BLaER1 treated with 17β-estradiol and CSF1 and Interleukin-3, amounts not matched to agents 10 nM and 100 nM (cell line): Measurements from ENCODE around the gene LMBR1.

Experiments
- H3K27ac ChIP-seq, 11 experiments: shearing (Covaris generic); formaldehyde crosslinking; 2 replicates each; pipeline ENCODE4 v1.8.1; 2022
- H3K27me3 ChIP-seq, 11 experiments: shearing (Covaris generic); formaldehyde crosslinking; 2 replicates each; pipeline ENCODE4 v1.8.1; 2022
- H3K36me3 ChIP-seq, 11 experiments: shearing (Covaris generic); formaldehyde crosslinking; 2 replicates each; pipeline ENCODE4 v1.8.1; 2022
- H3K4me1 ChIP-seq, 10 experiments: shearing (Covaris generic); formaldehyde crosslinking; 2 replicates each; pipeline ENCODE4 v1.8.1; 2022
- H3K4me2 ChIP-seq, 11 experiments: shearing (Covaris generic); formaldehyde crosslinking; 2 replicates each; pipeline ENCODE4 v1.8.1; 2022
- H3K4me3 ChIP-seq, 10 experiments: shearing (Covaris generic); formaldehyde crosslinking; 2 replicates each; pipeline ENCODE4 v1.8.1; 2022
- H3K9ac ChIP-seq, 11 experiments: shearing (Covaris generic); formaldehyde crosslinking; 2 replicates each; pipeline ENCODE4 v1.8.1; 2022
- H3K9me3 ChIP-seq, 11 experiments: shearing (Covaris generic); formaldehyde crosslinking; replicated peaks in 1 of 11; 2 replicates each; pipeline ENCODE4 v1.8.1; 2022
- H4K20me1 ChIP-seq, 11 experiments: shearing (Covaris generic); formaldehyde crosslinking; 2 replicates each; pipeline ENCODE4 v1.8.1; 2022
- Cebpa-rat ChIP-seq, 11 experiments: shearing (Covaris generic); IDR thresholded peaks; 2 replicates each; pipeline ENCODE4 v1.8.1; 2022

The LMBR1 gene

GRCh38 chr7:156766666-156767065 lies 126.3 kb downstream of the LMBR1 start:
- Histone ChIP-seq H3K4me2 (no peak overlapping the region), H4K20me1 (peaks cover 0 to 42% (median 12%) of the 10 kb centered on the region in 11 experiments; a peak in 10 of 22 replicates), H3K9me3 (peaks cover 0 to 4% (median 2%) of the 10 kb centered on the region in 11 experiments; a peak in 3 of 22 replicates), H3K4me1 (peaks cover 0 to 4% (median 0%) of the 10 kb centered on the region in 10 experiments; a peak in 1 of 20 replicates), H3K36me3 (peaks cover 16 to 63% (median 27%) of the 10 kb centered on the region in 11 experiments), H3K9ac (no peak overlapping the region), H3K4me3 (no peak overlapping the region), H3K27me3 (no peaks in the 10 kb centered on the region), H3K27ac (no peak overlapping the region)
- no peak for TF ChIP-seq Cebpa-rat (IDR thresholded peaks at IDR 0.05)

- Histone ChIP-seq H4K20me1 (peaks cover 0 to 42% (median 12%) of the 10 kb centered on the region in 11 experiments; a peak in 10 of 22 replicates), H3K9ac (no peak overlapping the region), H3K4me1 (peaks cover 0 to 4% (median 0%) of the 10 kb centered on the region in 10 experiments; a peak in 1 of 20 replicates), H3K4me3 (no peak overlapping the region), H3K4me2 (no peak overlapping the region), H3K27ac (no peak overlapping the region), H3K9me3 (peaks cover 0 to 10% (median 5%) of the 10 kb centered on the region in 11 experiments; a peak in 13 of 22 replicates), H3K27me3 (no peaks in the 10 kb centered on the region), H3K36me3 (peaks cover 21 to 69% (median 33%) of the 10 kb centered on the region in 11 experiments)
- TF ChIP-seq Cebpa-rat (IDR thresholded peaks at IDR 0.05), result no peak
These were observed 126.9 kb downstream of the LMBR1 start for GRCh38 chr7:156765901-156766656.

- H3K4me2 ChIP-seq, result no peak overlapping the region
- peaks cover 0 to 41% (median 12%) of the 10 kb centered on the region in 11 experiments; a peak in 10 of 22 replicates for H4K20me1 ChIP-seq
- no peaks in the 10 kb centered on the region for H3K27me3 ChIP-seq
- peaks cover 13 to 23% (median 18%) of the 10 kb centered on the region in 11 experiments for H3K9me3 ChIP-seq
- H3K9ac ChIP-seq, result no peak overlapping the region
- no peak for TF ChIP-seq Cebpa-rat (IDR thresholded peaks at IDR 0.05)
- H3K36me3 ChIP-seq, result peaks cover 34 to 79% (median 46%) of the 10 kb centered on the region in 11 experiments
- no peak overlapping the region for H3K27ac ChIP-seq
- no peaks in the 10 kb centered on the region for H3K4me1 ChIP-seq
- H3K4me3 ChIP-seq, result no peak overlapping the region
These were observed 128.2 kb downstream of the LMBR1 start for GRCh38 chr7:156764766-156765165.

- Histone ChIP-seq H3K9ac (no peak overlapping the region), H4K20me1 (peaks cover 0 to 35% (median 12%) of the 10 kb centered on the region in 11 experiments; a peak in 10 of 22 replicates), H3K4me3 (no peak overlapping the region), H3K9me3 (peaks cover 19 to 29% (median 24%) of the 10 kb centered on the region in 11 experiments), H3K4me1 (no peaks in the 10 kb centered on the region), H3K27me3 (no peaks in the 10 kb centered on the region), H3K36me3 (peaks cover 40 to 79% (median 52%) of the 10 kb centered on the region in 11 experiments), H3K4me2 (no peak overlapping the region), H3K27ac (no peak overlapping the region)
- TF ChIP-seq Cebpa-rat (IDR thresholded peaks at IDR 0.05), result no peak
These were observed 128.8 kb downstream of the LMBR1 start for GRCh38 chr7:156764016-156764669.

GRCh38 chr7:156759579-156760202 lies 133.3 kb downstream of the LMBR1 start:
- Histone ChIP-seq H3K27ac (no peak overlapping the region), H3K27me3 (no peaks in the 10 kb centered on the region), H3K4me2 (no peak overlapping the region), H3K9me3 (peaks cover 25 to 36% (median 31%) of the 10 kb centered on the region in 11 experiments), H3K4me3 (0 out of 20 replicates have a peak overlapping the region, but pooled peaks of 2 of the 10 experiments have one; percentile 2 to 4), H3K4me1 (no peaks in the 10 kb centered on the region), H3K36me3 (peaks cover 52 to 91% (median 71%) of the 10 kb centered on the region in 11 experiments), H4K20me1 (peaks cover 0 to 6% (median 0%) of the 10 kb centered on the region in 11 experiments; a peak in 3 of 22 replicates), H3K9ac (no peak overlapping the region)
- TF ChIP-seq Cebpa-rat (IDR thresholded peaks at IDR 0.05), result no peak

- no peak overlapping the region for H3K27ac ChIP-seq
- TF ChIP-seq Cebpa-rat (IDR thresholded peaks at IDR 0.05), result no peak
- no peak overlapping the region for H3K4me2 ChIP-seq
- no peak overlapping the region for H3K9ac ChIP-seq
- peaks cover 0 to 3% (median 0%) of the 10 kb centered on the region in 11 experiments; a peak in 2 of 22 replicates for H4K20me1 ChIP-seq
- H3K4me3 ChIP-seq, result no peak overlapping the region
- H3K27me3 ChIP-seq, result no peaks in the 10 kb centered on the region
- peaks cover 52 to 96% (median 74%) of the 10 kb centered on the region in 11 experiments for H3K36me3 ChIP-seq
- no peaks in the 10 kb centered on the region for H3K4me1 ChIP-seq
- H3K9me3 ChIP-seq, result peaks cover 25 to 36% (median 31%) of the 10 kb centered on the region in 11 experiments
These were observed 133.8 kb downstream of the LMBR1 start for GRCh38 chr7:156759143-156759542.

- no peak overlapping the region for H3K4me3 ChIP-seq
- H3K27me3 ChIP-seq, result no peaks in the 10 kb centered on the region
- H3K36me3 ChIP-seq, result peaks cover 35 to 97% (median 76%) of the 10 kb centered on the region in 11 experiments
- H3K4me2 ChIP-seq, result no peak overlapping the region
- peaks cover 3 to 13% (median 7%) of the 10 kb centered on the region in 11 experiments; a peak in 19 of 22 replicates for H3K9me3 ChIP-seq
- no peak for TF ChIP-seq Cebpa-rat (IDR thresholded peaks at IDR 0.05)
- H3K9ac ChIP-seq, result no peak overlapping the region
- peaks cover 0 to 15% (median 0%) of the 10 kb centered on the region in 11 experiments; a peak in 4 of 22 replicates for H4K20me1 ChIP-seq
- peaks cover 0 to 17% (median 8%) of the 10 kb centered on the region in 10 experiments; a peak in 9 of 20 replicates for H3K4me1 ChIP-seq
- H3K27ac ChIP-seq, result no peak overlapping the region
These were observed 138.8 kb downstream of the LMBR1 start for GRCh38 chr7:156754201-156754600.

GRCh38 chr7:156753630-156754029 lies 139.4 kb downstream of the LMBR1 start:
- Histone ChIP-seq H4K20me1 (peaks cover 0 to 15% (median 0%) of the 10 kb centered on the region in 11 experiments; a peak in 4 of 22 replicates), H3K9me3 (peaks cover 0 to 7% (median 2%) of the 10 kb centered on the region in 11 experiments; a peak in 5 of 22 replicates), H3K27ac (no peak overlapping the region), H3K4me1 (peaks cover 0 to 17% (median 8%) of the 10 kb centered on the region in 10 experiments; a peak in 9 of 20 replicates), H3K36me3 (peaks cover 30 to 96% (median 70%) of the 10 kb centered on the region in 11 experiments), H3K27me3 (no peaks in the 10 kb centered on the region), H3K4me3 (no peak overlapping the region), H3K9ac (no peak overlapping the region), H3K4me2 (peak overlapping the region in 4 of 11 experiments; percentile 1 to 34 (median 27); a peak in 4 of 22 replicates)
- TF ChIP-seq Cebpa-rat (IDR thresholded peaks at IDR 0.05), result no peak
